Stimulated activated CD4-positive, alpha-beta T cell treated with anti-CD3 and anti-CD28 coated beads, Interleukin-15, amount 100 ng/mL, for 48 hours (primary cell): ENCODE data around the gene LHX5.

ENCODE experiments used
- DNase-seq, 2 donors: peaks; one replicate each; pipeline ENCODE4 v3.0.0-alpha.2; 2020; ENCODE audit warnings: low read depth in 2 of 2

LHX5 gene

GRCh38 chr12:113440336-113440735 lies 31.3 kb downstream of the LHX5 start:
- no peak for DNase-seq

GRCh38 chr12:113439606-113440030 lies 32.1 kb downstream of the LHX5 start:
- DNase-seq, result no peak

GRCh38 chr12:113439301-113439597 lies 32.4 kb downstream of the LHX5 start:
- no peak for DNase-seq

- DNase-seq, result no peak
These were observed 33.0 kb downstream of the LHX5 start for GRCh38 chr12:113438523-113439300.

GRCh38 chr12:113437729-113438100 lies 34.0 kb downstream of the LHX5 start:
- DNase-seq, result no peak

GRCh38 chr12:113436993-113437728 lies 34.5 kb downstream of the LHX5 start:
- no peak for DNase-seq

GRCh38 chr12:113436586-113436985 lies 35.1 kb downstream of the LHX5 start:
- DNase-seq, result no peak

- no peak for DNase-seq
These were observed 36.3 kb downstream of the LHX5 start for GRCh38 chr12:113435367-113435766.

GRCh38 chr12:113432986-113433385 lies 38.7 kb downstream of the LHX5 start:
- no peak for DNase-seq

GRCh38 chr12:113428482-113428881 lies 43.2 kb downstream of the LHX5 start:
- DNase-seq, result no peak

- DNase-seq, result no peak
These were observed 43.8 kb downstream of the LHX5 start for GRCh38 chr12:113427882-113428281.

- no peak for DNase-seq
These were observed 45.7 kb downstream of the LHX5 start for GRCh38 chr12:113425960-113426453.

GRCh38 chr12:113424915-113425823 lies 46.5 kb downstream of the LHX5 start:
- DNase-seq, result peak; percentile 28 to 44

- DNase-seq, result no peak
These were observed 47.2 kb downstream of the LHX5 start for GRCh38 chr12:113424456-113424855.

GRCh38 chr12:113422886-113423669 lies 48.6 kb downstream of the LHX5 start:
- DNase-seq, result no peak

- DNase-seq, result peak; percentile 14 to 22
These were observed 49.4 kb downstream of the LHX5 start, which contains the start of gene SDSL for GRCh38 chr12:113422030-113422885. SDSL (plus strand) TSS chr12:113422380; CDS start chr12:113427983, 5,603 bp downstream.

- no peak for DNase-seq
These were observed 50.6 kb downstream of the LHX5 start for GRCh38 chr12:113420996-113421595.

- no peak for DNase-seq
These were observed 53.3 kb downstream of the LHX5 start for GRCh38 chr12:113418213-113418879.

GRCh38 chr12:113416091-113416754 lies 55.4 kb downstream of the LHX5 start:
- no peak for DNase-seq
